NAMALWA (cell line): ENCODE results near the gene KRTAP9-7.

Source experiments
- DNase-seq: peaks from one replicate; pipeline ENCODE4 v3.0.0-alpha.2; 2015; ENCODE audit warnings: low spot score

KRTAP9-7 gene

GRCh38 chr17:41322094-41322902 is 46.8 kb downstream of the KRTAP9-7 start:
- DNase-seq = peak; percentile 68

DNA sequence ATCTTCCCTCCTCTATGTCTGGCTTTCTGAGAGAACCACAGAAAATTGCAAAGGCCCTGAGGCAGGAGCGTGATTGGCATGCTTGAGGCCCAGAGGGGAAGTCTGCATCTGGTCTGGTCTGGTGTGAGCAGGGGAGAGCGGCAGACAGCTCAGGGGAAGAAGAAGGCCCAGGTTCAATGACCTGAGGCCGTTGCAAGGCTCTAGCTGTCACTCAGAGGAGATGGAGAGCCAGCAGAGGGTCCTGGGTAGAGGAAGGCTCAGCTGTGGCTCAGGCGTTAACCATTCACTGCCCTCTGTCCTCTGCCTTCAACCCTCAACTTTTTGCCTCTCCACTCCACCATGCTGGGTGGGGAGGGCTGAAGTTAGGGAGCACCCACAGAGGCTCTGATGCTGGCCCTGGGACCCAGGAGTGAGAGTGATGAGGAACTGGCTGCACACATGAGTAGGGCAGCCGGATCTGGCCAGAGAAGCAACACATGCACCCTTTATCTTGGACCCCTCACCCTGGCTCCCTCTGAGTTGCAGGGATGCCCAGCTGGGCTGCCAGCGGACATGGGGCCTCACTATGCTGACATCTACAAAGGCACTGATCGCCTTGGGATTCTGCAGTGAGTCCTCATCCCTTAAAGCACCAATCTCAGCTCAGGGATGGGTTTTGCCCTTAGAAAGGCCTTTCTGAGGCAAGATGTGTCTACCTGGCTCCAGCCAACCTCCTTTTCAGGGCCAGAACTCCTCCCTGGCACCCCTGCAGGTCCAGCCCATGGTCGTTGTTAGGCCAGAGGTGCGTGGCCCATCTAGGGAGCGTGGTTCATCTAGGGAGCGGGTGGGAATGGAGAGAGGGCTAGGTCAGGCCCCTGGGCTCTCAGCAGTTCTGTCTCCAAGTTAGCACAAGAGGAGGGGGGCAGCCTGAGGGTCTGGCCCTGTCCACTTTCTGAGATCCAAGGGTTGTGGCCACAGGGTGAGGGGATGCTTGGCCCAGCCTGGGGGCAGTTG is 47.7 kb downstream of the KRTAP9-7 start:
- no peak for DNase-seq

DNA sequence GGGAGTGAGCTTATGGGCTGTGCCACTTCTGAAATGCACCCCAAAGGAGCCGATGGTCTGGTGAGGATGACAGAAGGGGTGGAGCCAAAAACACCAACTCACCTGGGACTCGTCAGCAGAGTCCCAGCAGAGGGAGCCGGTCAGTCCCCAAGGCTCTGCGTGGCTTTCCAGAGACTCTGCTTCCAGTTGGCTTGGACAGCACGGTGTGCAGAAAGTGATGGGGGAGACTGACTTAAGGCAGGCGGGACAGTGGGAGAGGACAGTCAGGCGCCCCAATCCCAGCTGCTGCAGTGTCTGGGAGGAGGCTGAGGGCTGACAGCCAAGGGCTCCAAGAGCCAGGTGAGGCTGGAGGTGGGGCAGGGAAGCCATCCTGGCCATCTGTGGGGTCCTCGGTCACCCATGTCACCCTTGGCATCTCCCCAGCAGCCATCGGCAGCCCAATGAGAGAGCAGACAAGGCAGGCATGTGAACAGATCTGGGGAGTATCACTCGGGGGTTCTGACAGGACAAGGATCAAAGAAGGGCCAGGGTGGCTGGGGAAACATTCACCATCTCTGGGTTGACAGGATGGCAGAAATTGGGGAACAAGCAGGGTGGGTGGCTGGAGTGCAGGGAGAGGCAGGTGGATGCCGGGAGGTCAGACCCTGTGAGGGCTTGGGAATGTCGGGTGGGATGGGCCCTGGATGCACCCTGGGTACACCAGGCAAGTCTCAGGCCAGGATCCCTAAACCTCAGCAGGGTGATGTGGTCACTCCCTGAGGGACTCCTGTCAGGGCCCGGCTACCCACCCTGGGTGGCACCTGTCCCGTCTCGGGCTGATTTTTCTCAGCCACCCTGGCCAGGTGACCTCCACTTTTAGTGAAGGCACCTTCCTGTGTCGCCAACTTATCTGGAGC is 48.9 kb downstream of the KRTAP9-7 start:
- DNase-seq = no peak

- no peak for DNase-seq
Measured at GRCh38 chr17:41325126-41325525, 49.6 kb downstream of the KRTAP9-7 start.

DNA sequence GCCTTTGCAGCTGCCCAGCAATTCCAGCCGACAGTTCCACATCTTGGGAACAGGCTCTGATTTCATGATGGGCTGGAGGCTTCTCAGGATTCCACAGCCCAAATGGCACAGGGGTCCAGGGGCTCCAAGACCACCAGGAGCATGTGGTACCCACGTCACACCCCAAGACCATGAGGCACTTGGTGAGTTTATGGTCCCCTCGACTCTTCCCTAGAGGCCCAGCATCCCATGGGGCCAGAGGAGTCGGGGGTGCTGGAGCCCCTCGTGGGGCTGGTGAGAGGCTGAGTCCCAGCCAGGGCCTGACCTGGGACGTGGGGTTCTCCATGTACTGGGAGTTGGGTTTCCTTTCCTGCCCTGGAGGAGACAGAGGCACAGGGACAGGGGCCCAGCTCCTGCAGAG is 50.1 kb downstream of the KRTAP9-7 start:
- no peak for DNase-seq
